Measurements from ENCODE around the gene SPTLC2. TPM values are rescaled to one million over a fixed set of nuclear protein-coding genes. Genes with fewer than 3 reads are reported as not detected.

Gene SPTLC2
- total RNA-seq, 1 experiment from 2014 or later = 45.9 TPM

- TF ChIP-seq CTCF (IDR thresholded peaks at IDR 0.05; ENCODE audit: unreplicated experiment) = no peak
- Mint-ChIP-seq H3K4me3 (ENCODE audit: low read depth, unreplicated experiment) (no peak overlapping the region), H3K36me3 (ENCODE audit: insufficient read depth, unreplicated experiment) (peaks cover 5% of the 10 kb centered on the region), H3K4me1 (ENCODE audit: low read depth, unreplicated experiment) (no peaks in the 10 kb centered on the region), H3K27ac (ENCODE audit: unreplicated experiment) (no peak overlapping the region), H3K9me3 (ENCODE audit: low read depth, unreplicated experiment) (no peaks in the 10 kb centered on the region), H3K27me3 (ENCODE audit: unreplicated experiment) (no peaks in the 10 kb centered on the region)
- DNase-seq = no peak
- CTCF ChIA-PET = no interaction called here
- no TSS peak for BruUV-seq (replicated peaks)
- intact Hi-C loops (cut with micrococcal nuclease; ENCODE audit: unreplicated experiment) = no loop called here
Measured at GRCh38 chr14:77526266-77526665, 90.2 kb downstream of the SPTLC2 start.

- intact Hi-C loops (cut with micrococcal nuclease; ENCODE audit: unreplicated experiment) = no loop called here
- no peak for TF ChIP-seq CTCF (IDR thresholded peaks at IDR 0.05; ENCODE audit: unreplicated experiment)
Measured at GRCh38 chr14:77524536-77524935, 91.9 kb downstream of the SPTLC2 start.

GRCh38 chr14:77523109-77523508, 93.3 kb downstream of the SPTLC2 start:
- intact Hi-C loops (cut with micrococcal nuclease; ENCODE audit: unreplicated experiment) = no loop called here
- BruUV-seq (replicated peaks) = no TSS peak
- CTCF ChIA-PET = no interaction called here
- no peak for TF ChIP-seq CTCF (IDR thresholded peaks at IDR 0.05; ENCODE audit: unreplicated experiment)
- DNase-seq = no peak
- no peak overlapping the region for H3K4me3 Mint-ChIP-seq (ENCODE audit: low read depth, unreplicated experiment)
- H3K36me3 Mint-ChIP-seq (ENCODE audit: insufficient read depth, unreplicated experiment) = peaks cover 22% of the 10 kb centered on the region
- H3K27ac Mint-ChIP-seq (ENCODE audit: unreplicated experiment) = no peak overlapping the region
- H3K9me3 Mint-ChIP-seq (ENCODE audit: low read depth, unreplicated experiment) = no peaks in the 10 kb centered on the region
- no peaks in the 10 kb centered on the region for H3K27me3 Mint-ChIP-seq (ENCODE audit: unreplicated experiment)
- H3K4me1 Mint-ChIP-seq (ENCODE audit: low read depth, unreplicated experiment) = no peaks in the 10 kb centered on the region

More at GRCh38 chr14:77524536-77524935, 91.9 kb downstream of the SPTLC2 start:
- peaks cover 19% of the 10 kb centered on the region for H3K36me3 Mint-ChIP-seq (ENCODE audit: insufficient read depth, unreplicated experiment)
- no peaks in the 10 kb centered on the region for H3K9me3 Mint-ChIP-seq (ENCODE audit: low read depth, unreplicated experiment)
- H3K27ac Mint-ChIP-seq (ENCODE audit: unreplicated experiment) = no peak overlapping the region
- H3K4me1 Mint-ChIP-seq (ENCODE audit: low read depth, unreplicated experiment) = no peaks in the 10 kb centered on the region
- CTCF ChIA-PET = no interaction called here
- no TSS peak for BruUV-seq (replicated peaks)
- no peaks in the 10 kb centered on the region for H3K27me3 Mint-ChIP-seq (ENCODE audit: unreplicated experiment)
- DNase-seq = no peak
- no peak overlapping the region for H3K4me3 Mint-ChIP-seq (ENCODE audit: low read depth, unreplicated experiment)

GRCh38 chr14:77520555-77520954, 95.9 kb downstream of the SPTLC2 start:
- no TSS peak for BruUV-seq (replicated peaks)
- Mint-ChIP-seq H3K27ac (ENCODE audit: unreplicated experiment) (no peak overlapping the region), H3K4me1 (ENCODE audit: low read depth, unreplicated experiment) (no peaks in the 10 kb centered on the region), H3K4me3 (ENCODE audit: low read depth, unreplicated experiment) (no peak overlapping the region), H3K36me3 (ENCODE audit: insufficient read depth, unreplicated experiment) (peaks cover 28% of the 10 kb centered on the region), H3K27me3 (ENCODE audit: unreplicated experiment) (no peaks in the 10 kb centered on the region), H3K9me3 (ENCODE audit: low read depth, unreplicated experiment) (no peaks in the 10 kb centered on the region)
- intact Hi-C loops (cut with micrococcal nuclease; ENCODE audit: unreplicated experiment) = no loop called here
- TF ChIP-seq CTCF (IDR thresholded peaks at IDR 0.05; ENCODE audit: unreplicated experiment) = no peak
- DNase-seq = no peak
- CTCF ChIA-PET = no interaction called here
